Inflammatory macrophage treated with lipopolysaccharide for 1 hour (primary cell): Measurements from ENCODE around the gene BEND5.

Experiments used
- DNase-seq, 2 donors: peaks; one replicate each; pipeline ENCODE4 v3.0.0-alpha.2; 2020 to 2022

Gene BEND5

DNA sequence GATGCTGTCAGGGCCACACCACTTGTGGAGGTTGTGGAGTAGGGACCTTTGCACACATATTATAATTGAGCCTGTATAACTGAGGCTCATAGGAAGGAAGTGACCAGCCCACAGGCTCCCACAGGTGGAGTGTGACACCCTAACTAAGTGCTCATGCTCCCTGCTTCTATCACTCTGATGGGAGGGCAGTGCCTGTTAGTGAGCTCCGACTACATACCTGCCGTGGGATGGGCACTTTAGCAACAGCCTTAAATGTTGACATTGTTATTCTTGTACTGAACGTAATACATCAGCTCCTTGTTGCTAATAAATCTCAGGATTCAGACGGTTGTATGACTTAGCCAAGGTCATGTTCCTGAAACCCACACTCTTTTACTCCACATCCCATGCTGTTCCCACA lies 58.0 kb downstream of the BEND5 start:
- DNase-seq = no peak

DNA sequence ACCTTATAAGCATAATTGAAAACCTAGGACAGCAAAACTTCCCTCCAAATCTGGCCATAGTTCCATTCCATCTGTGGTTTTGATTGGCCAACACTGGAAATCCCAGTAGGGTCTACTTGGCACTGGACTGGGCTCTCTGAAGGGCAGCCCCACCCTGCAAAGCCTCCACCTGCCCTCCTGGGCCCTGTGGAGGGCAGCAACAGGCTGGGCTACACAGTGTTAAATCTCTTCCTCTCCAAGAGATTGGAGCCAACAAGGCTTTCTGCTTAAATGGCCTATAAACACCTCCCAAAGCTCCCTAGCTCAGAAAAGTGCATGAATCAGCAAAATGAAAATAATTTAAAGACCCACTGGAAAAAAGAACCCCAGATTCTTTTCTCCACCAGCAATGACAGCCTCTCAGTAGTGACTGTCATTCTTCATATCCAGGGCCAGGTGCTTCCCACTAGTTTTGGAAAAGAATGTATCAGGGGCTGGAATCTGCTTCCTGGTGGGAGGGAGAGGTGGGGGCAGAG lies 58.5 kb downstream of the BEND5 start:
- peak in 1 of 2 donors; percentile 3 for DNase-seq

DNA sequence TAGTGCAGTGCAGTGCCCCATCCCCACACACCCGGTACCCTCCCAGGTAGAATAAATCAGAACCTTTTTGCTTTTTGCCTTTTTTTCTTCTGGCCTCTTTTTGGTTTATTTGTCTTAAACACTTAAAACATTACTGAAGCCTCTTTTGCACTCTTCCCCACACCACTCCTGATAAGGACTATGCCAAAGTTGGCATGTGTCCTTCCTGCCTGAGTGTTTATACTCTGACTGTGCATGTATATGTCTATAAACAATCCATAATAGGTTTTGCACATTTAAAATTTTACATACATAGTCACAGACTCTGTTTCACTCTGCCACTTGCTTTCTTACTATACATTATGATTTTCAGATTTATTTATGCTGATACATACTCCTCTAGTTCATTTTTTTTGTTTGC lies 59.6 kb downstream of the BEND5 start:
- DNase-seq = no peak

DNA sequence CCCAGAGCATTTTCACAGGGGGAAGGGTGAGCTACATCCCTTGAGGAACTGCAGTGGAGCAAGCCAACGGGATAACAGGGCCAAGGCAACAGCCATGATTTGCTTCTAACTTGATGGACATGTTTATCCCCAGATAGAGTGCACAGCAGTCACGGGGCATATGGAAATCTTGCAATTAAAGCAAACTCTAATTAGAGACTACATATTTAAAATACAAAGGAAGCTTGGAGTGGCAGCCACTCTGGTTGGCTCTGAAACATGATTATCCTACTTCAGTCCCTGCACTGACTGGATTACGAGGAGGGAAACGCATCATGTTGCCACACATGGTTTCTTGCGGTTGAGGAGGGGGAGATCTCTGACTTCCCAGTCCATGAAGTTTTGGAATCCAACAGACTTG lies 60.8 kb downstream of the BEND5 start:
- no peak for DNase-seq

DNA sequence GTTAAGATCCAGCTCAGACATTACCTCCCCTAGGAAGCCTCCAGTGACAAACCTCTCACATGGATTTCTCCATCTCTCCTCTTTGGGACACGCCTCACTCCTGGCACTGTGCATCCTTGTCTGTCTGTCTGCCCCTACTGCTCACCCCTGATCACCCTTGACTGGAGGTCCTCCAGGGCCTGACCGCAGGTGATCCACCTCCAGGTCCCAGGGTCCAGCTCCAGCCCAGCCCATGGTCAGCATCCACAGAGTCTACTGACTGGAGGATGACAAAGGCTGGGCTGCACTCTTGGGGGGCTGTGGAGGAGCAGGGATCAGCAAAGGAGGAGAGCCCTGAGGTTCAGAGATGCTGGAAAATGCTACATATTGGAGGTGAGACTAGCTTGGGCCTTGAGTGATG lies 65.8 kb downstream of the BEND5 start:
- DNase-seq = no peak

DNA sequence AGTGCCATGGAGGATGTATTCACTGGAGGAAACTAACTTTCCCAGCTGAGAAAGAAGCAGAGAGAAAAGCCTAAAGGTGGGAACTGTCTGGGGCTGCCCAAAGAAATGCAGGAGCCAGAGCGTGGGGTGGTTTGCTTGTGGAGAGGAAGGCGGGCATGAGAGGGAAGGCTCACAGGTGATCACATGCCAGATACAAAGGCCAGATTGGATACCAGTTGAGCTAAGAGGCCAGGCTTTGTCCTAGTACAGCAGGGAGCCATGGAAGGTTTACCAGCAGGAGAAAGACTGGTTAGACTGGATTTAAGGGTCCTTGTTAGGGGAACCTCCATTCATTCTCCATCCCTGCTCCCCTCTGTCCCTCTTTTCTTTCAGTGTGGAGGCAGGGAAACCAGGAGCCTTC lies 66.4 kb downstream of the BEND5 start:
- DNase-seq = no peak

DNA sequence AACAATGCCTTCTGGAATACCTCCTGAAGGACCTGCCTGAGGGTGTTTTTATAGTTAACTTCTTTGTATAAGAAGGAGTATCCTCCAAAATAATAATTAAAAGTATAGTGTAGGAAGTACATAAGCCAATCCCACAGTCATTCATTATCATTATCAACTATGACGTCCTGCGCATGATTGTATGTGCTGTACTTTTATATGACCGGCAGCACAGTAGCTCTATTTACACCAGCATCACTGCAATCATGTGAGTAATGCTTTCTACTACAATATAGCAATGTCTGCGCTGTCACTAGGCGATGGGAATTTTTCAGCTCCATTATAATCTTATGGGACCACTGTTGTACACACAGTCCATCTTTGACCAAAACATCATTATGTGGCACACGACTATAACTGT lies 72.0 kb downstream of the BEND5 start:
- no peak for DNase-seq

DNA sequence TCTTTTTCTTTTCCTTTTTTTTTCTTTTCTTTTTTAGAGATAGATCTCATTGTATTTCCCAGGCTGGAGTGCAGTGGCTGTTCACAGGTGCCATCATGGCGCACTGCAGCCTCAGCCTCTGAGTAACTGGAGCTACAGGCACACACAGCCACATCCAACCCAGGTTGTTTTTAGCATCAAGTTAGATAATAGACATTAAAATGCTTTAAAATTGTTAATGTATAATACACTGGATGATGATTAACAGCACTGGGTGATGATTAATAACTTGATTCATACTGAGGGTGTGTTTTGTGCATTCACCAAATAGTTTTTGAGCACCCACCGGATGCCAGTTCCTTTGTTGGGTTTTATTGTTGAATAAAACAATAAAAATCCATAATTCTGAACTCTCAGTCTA lies 75.2 kb downstream of the BEND5 start:
- no peak for DNase-seq

DNA sequence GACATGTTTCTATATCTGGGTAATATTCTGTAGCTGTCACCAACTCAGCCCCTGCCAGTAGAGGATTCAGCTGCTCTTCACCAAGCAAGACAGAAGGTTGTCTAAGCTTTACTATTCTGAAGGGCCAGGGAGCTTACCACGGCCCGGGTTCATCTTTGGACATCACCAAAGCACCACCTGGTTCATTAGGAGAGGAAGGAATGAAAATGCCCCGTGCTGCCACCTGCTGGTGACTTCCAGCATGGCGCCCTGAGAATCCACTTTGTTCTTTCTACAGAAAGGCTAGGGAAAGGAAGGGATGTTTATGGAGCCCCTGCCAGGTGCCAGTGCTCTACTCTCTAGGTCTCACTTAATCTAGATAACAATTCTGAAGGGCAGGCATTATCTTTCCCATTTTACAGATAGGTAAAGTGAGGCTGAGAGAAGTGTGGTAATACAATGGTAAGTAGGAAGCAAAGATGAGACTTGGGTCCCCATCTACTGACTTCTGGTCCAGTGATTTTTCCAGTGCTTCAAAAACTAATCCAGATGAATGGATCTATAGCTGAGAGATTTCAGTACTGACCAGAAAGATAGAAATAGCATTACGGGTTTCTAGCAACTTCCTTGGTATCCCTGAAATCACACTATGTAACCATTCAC lies 79.5 kb downstream of the BEND5 start:
- DNase-seq = peak; percentile 8 to 84

DNA sequence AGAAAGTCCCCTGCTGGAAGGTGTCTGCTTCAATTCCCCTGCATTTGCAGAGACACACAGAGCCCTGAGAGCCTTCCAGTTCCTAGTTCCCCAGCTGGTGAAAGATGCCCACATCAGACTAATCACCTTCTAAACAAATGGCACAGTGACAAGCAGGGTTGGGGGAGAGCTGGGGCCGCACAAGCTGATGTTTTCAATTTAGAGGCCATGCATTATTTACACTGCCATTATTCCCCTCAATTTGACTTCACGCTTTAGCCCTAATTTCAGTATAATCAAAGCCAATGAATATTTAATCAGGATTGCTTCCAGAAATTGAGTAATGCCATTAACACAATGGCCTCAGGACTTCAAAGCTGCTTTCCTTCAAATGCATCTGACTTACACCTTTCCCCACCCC lies 81.5 kb downstream of the BEND5 start:
- DNase-seq = no peak

DNA sequence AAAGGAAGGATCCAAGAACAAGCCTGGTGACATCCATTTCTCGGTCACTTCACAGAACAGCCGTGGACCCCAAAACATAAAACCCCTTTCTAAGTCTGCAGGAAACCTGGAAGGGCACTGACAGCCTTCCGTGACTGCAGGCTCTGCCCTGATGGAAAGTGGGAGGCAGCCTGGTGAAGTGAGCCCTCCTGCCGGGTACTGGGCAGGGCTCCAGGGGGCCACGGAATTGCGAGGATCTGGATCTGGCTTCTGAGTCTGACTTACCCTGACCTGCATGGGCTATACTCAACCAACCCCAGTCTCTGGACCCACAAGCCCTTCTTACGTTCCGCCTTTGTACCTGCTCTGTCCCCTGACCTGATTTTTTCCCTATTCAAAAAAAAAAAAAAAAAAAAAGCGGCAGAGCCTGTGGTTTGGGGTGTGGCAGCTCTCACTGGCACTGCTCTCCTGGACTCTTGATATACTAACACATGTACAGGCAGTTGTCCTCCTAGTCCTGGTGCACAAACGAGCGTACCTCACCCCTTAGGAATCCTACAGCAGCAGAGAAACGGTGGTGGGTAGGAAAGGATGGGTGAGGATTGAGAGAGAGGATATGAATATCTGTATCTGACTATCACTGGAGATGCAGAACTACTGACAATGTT lies 82.9 kb downstream of the BEND5 start:
- no peak for DNase-seq

DNA sequence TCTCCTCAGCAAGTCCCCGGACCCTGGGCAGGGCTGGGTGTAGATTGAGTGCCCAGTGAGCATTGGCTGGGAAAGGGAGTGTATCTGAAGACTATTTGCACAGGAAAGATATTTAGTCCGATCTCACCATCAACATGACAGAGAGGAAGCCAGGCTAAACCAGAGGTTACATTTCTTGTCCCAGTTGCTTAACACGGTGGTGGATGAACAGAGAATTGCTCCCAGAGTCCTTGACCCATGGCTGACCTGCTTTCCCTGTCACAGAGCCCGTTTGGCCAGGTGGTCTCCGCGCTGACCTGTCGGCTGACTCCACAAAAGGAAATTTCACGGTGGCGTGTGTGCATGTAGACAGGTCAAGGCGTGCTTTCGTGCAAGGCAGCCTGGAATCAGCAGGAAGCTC lies 83.5 kb downstream of the BEND5 start:
- no peak for DNase-seq

DNA sequence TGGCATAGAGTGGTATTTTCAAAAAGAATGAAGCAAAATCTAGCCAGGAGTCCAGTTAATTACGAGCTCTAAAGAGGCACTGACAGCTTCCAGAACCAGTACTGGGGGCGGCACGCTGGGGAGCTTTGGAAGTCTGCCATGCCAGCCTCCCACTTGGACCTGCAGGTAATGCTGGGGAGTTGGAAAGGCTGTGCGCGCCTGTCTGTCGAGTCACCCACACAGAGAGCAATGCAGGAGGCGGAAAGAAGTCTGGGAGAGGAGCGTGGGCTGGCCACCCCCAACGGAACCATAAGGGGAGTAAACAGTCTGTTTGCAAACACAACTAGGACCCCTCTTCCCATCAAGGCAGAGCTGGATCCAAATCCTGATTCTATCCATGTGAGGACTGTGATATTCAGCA lies 84.5 kb downstream of the BEND5 start:
- DNase-seq = no peak

DNA sequence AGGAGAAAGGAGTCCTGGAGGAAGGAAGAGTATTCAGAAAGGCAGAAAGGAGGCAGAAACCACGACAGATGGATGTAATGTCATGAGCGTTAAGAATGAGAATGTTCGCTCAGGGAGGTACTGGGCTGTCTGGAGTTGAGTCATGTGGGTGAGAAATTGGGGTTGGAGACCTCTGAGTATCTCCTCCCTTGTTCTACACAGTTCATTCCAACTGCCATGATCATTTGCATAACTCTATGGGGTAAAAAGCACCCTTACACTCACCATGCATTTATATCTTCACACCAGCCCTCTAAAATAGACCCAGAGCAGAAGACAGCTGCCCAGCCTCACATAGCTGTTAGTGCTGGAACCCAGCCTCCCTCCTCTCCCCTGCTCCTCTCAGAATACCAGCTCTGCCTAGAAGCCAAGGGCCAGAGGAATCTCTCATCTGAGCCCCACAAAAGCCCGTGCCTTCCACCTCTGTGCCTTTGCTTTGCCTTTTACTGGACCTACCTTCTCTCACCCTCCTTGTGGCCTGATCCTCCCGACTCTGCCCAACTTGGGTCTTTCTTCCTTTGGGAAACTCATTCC lies 85.2 kb downstream of the BEND5 start:
- no peak for DNase-seq

DNA sequence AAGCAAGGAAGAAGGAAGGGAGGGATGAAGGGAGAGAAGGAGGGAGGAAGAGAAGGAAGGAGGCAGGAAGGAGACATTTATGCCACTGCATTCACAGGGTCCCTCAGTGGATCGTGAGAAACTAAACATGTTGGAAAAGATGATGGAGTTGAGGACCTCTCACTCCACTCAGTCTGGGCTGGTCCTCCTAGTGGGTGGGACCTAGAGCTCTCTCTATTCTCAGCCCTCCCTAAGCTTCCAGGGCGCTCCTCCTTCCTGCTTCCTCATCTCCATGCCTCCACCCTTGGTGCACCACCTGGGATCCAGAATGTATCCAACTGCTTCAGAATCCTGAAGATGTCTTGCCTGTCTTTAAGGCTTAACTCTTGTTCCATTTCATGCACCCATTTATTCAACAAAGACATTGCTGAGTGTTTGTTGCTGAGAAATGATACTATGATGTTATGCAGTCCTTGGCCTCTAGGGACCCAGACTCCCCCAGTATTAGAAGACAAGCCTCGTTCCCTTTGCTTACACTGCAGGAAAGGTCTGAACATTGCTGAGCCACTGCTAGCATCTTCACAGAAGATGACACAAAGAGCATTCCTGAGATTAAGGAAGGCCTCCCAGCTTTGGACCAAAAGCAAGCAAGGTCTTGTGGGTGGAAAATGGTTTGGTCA lies 88.5 kb downstream of the BEND5 start:
- no peak for DNase-seq

DNA sequence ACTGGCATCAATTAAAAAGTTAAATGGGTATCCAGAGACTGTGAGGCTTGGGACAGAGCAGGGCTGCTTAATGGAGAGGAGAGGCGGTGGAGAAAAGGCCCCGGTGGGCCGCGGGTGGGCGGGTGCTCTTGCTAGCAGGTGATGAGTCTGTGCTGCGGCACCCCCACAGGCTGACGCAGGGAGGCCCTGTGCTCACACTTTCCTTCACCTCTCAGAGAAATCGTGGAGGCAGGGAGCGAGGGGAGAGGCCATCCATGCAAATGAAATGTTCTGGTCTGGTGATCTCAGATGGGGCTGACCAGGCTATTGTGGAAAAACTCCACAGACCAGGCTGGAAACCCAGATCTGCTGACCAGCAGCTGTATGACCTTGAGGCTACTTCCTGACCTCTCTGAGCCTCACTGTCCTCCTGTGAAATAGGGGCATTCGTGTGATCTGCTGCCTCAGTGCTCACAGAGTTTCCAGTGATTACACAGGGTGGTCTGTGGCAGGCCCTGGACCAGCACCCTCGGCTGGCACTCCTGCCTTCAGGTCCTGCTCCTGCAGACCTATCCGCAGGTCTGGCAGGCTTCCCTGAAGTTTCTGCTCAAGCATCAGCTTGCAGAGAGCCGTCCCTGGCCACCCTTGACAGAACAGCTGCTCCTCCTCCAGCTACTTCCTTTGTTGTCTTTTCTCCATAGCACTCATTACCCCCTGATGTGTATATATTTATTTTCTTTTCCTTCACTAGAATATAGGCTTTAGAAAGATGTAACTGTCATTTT lies 89.2 kb downstream of the BEND5 start:
- no peak for DNase-seq

DNA sequence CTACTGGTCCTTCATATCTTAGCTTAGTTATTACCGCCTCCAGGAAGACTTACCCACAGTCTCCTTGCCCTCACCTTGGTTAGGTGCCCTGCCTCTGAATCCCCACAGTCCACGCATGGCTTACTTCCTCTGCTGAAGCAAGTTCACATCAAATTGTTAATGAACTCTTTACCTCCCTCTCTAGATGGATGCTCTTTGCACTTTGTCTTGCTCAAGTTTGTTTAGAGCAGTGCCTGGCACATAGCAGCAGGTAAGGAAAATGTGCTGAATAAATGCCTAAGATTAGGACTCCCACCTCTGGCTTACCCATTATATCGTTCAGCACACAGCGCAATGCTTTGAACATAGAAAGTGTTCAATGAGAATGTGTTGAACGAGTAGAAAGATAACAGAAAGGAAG lies 90.5 kb downstream of the BEND5 start:
- no peak for DNase-seq

DNA sequence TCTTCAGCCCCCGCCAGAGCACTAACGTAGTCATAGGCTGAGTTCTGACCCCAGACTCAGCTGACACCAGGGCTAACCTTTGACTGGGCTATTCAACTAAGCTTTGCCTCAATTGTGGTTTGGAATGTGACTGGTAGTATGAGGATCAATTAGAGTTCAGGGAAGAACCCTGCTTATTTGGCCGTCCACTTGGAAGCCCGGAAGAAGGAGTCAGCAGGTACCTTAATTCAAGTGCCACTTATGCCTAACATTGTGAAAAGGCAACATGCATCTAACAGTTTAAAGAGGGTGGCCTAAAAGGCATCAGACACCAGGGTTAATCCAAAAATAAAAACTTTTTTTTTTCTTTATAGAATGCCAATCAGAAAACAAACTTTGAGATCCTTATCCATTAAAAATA lies 92.3 kb downstream of the BEND5 start:
- DNase-seq = no peak

DNA sequence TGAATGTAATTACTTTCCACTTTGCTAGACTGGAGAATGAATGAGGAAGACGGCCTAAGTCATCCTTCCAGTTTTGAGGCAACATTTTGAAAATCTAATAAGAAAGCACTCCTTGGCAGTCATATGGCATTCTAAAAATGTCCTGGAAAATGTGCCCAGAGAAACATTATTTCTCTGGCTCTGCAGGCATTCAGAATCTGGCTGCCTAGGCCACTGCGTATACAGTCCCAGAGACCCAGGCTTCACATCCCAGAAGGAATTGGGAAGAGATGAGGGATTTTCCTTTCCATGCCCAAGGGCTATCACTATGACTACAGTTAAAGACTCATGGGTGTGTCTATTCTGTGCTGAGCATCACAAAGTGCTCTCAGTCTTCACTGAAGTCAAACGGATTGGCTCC lies 92.9 kb downstream of the BEND5 start:
- DNase-seq = no peak

DNA sequence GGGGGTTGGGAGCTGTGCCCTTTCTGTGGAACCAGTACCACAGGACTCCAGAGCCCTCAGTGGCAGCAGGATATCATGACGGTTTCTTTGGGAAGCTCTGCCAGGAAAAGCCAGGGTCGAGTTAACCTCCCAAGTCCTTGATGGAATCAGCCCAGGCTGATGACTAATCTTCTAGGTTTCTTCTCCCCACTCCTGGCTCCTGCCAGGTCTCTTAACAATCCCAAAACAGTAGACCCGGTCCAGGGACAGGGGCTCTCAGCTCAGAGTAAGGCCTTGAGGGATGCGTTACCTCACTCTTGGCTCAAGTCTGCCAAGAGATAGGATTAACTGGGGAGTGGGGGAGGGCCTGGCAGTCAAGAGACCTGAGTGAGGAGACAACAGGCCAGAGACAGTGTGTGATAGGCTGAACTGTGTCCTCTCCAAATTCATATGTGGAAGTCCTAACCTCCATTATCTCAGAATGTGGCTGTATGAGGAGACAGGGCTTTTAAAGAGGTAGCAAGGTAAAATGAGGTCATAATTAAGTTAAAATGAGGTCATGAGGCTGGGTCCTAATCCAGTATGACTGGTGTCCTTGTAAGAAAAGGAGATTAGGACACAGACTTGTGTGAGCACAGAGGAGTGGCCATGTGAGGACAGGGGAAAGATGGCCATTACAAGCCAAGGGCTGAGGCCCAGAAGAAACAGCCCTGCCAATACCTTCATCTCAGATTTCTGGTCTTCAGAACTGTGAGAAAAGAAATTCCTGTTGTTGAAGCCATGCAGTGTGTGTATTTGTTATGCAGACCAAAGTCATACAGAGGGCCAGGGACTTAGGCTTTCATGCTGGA lies 95.0 kb downstream of the BEND5 start:
- DNase-seq = no peak

DNA sequence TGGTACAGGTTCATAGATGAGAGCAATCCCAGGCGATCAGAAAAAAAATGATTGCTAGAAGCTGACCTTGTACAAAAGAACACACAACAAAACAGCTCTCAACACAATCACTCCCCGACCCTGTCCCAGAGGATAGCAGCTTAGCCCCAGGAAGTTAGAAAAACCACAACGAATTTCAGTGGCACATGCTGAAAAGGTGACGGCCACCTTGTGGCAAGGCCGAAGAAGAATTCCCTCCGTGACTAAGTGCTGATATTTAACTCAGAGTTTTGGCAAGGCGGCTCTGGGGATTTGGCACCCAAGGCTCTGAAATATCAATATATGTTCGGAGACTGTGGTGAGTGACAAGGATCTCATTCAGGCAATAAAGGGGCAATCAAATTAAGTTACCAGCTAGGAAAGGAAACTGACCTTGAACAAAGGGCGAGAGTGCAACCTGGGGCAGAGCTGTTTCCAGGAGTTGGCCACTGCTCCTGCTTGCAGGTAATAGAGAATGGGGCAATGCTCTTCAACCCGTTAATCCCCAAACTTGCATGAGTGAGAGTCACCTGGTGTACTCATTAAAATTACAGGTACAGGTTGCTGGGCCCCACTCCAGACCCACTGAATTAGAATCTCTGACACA lies 96.2 kb downstream of the BEND5 start:
- DNase-seq = no peak

DNA sequence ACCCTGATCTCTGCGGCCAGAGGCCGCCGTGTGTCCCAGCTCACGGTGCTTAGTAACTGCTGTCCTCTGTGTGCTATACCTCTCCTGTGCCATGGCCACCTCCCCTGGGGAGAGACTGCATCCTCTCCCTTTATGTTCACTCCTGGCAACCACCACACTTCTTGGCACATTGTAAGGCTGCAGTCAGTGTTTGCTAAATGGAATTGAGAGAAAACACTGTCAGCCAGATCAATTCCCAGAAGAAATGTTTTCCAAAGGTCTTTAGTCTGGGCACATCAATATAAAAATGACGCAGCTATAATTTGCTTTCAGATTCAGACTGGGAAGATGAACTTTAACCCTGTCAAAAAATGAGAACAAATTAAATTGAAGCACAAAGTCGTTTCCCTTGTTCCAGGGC lies 96.8 kb downstream of the BEND5 start:
- no peak for DNase-seq
